ENCODE measurements around the gene DAPK1. TPM values are rescaled to one million over a fixed set of nuclear protein-coding genes. Genes with fewer than 3 reads are reported as not detected.

The DAPK1 gene
- total and polyA plus RNA-seq, 3 donors from 2014 or later: 35.1 to 74.6 (median 71.0) TPM

GRCh38 chr9:87609002-87609401 lies 111.3 kb downstream of the DAPK1 start:
- Histone ChIP-seq H3K4me3 (no peak overlapping the region), H3K4me1 (peaks cover under 1% of the 10 kb centered on the region), H3K36me3 (ENCODE audit: low read depth, missing control alignments) (no peaks in the 10 kb centered on the region), H3K27ac (no peak overlapping the region), H3K27me3 (no peaks in the 10 kb centered on the region), H3K9me3 (no peaks in the 10 kb centered on the region)
- WGBS, 2 donors: 93 to 95% methylated on average over 10 to 11 of the region's 11 CpGs
- intact Hi-C loops (cut with DNase I; ENCODE audit: low total_unique reads): no loop called here
- DNase-seq: no peak
- TF ChIP-seq CTCF (IDR thresholded peaks at IDR 0.05) (no peak), POLR2A (IDR thresholded peaks at IDR 0.05) (no peak)

- 88 to 94% methylated on average over 5 of the region's 5 CpGs for WGBS, 2 donors
- DNase-seq: no peak
- Histone ChIP-seq H3K4me3 (no peak overlapping the region), H3K27me3 (no peaks in the 10 kb centered on the region), H3K36me3 (ENCODE audit: low read depth, missing control alignments) (no peaks in the 10 kb centered on the region), H3K9me3 (no peaks in the 10 kb centered on the region), H3K4me1 (no peaks in the 10 kb centered on the region), H3K27ac (no peak overlapping the region)
- intact Hi-C loops (cut with DNase I; ENCODE audit: low total_unique reads): no loop called here
- TF ChIP-seq CTCF (IDR thresholded peaks at IDR 0.05) (no peak), POLR2A (IDR thresholded peaks at IDR 0.05) (no peak)
Measured at GRCh38 chr9:87609486-87609885, 111.8 kb downstream of the DAPK1 start.

GRCh38 chr9:87610200-87611155 lies 112.8 kb downstream of the DAPK1 start:
- WGBS, 2 donors: 75% methylated on average over 12 of the region's 12 CpGs
- no peaks in the 10 kb centered on the region for H3K4me1 ChIP-seq
- DNase-seq: no peak

GRCh38 chr9:87611776-87612175 lies 114.1 kb downstream of the DAPK1 start:
- TF ChIP-seq POLR2A (IDR thresholded peaks at IDR 0.05) (no peak), CTCF (IDR thresholded peaks at IDR 0.05) (no peak)
- H3K36me3 ChIP-seq (ENCODE audit: low read depth, missing control alignments): no peaks in the 10 kb centered on the region
- WGBS, 2 donors: 88 to 91% methylated on average over 4 of the region's 4 CpGs
- intact Hi-C loops (cut with DNase I; ENCODE audit: low total_unique reads): no loop called here
- DNase-seq: no peak
- no peaks in the 10 kb centered on the region for H3K4me1 ChIP-seq
- no peak overlapping the region for H3K4me3 ChIP-seq
- H3K27ac ChIP-seq: no peak overlapping the region
- no peaks in the 10 kb centered on the region for H3K9me3 ChIP-seq
- no peaks in the 10 kb centered on the region for H3K27me3 ChIP-seq

More at GRCh38 chr9:87610200-87611155, 112.8 kb downstream of the DAPK1 start:
- no peak for TF ChIP-seq CTCF (IDR thresholded peaks at IDR 0.05)
- TF ChIP-seq POLR2A (IDR thresholded peaks at IDR 0.05): no peak
- intact Hi-C loops (cut with DNase I; ENCODE audit: low total_unique reads): no loop called here
- Histone ChIP-seq H3K9me3 (no peaks in the 10 kb centered on the region), H3K27me3 (no peaks in the 10 kb centered on the region), H3K27ac (no peak overlapping the region), H3K4me3 (no peak overlapping the region), H3K36me3 (ENCODE audit: low read depth, missing control alignments) (no peaks in the 10 kb centered on the region)

All from testis (tissue), 3 donors.